Gastrocnemius medialis (tissue), 4 donors: Measurements from ENCODE around the gene SH2D4B.

Experiments used
- CTCF ChIP-seq, 5 experiments: fragments of 450-650 bp in 3 of 5; fragments of 200-600 bp in 2 of 5; sonication (generic) in 2 of 5; IDR thresholded peaks in 4 of 5; conservative IDR thresholded peaks in 1 of 5; 1 replicate in 4 of 5; 2 replicates in 1 of 5; pipeline ENCODE4 v1.5.1; 2016 to 2019; ENCODE audit warnings: antibody characterized with exemption in 5 of 5, mild to moderate bottlenecking in 3 of 5, moderate library complexity in 3 of 5
- POLR2A ChIP-seq, 2 donors: fragments of 450-650 bp; IDR thresholded peaks; one replicate each; pipeline ENCODE4 v1.6.1; 2017; ENCODE audit warnings: antibody characterized with exemption in 2 of 2, mild to moderate bottlenecking in 2 of 2, moderate library complexity in 2 of 2

- no peak for TF ChIP-seq CTCF (IDR thresholded peaks at IDR 0.05 in 4 of 5, conservative IDR thresholded peaks at IDR 0.05 in 1 of 5)
- TF ChIP-seq POLR2A (IDR thresholded peaks at IDR 0.05) = no peak
These were observed 71.6 kb downstream of the SH2D4B start for GRCh38 chr10:80609331-80609730.
